ENCODE data around the gene MAGEA9B. TPM values are rescaled to one million over a fixed set of nuclear protein-coding genes. Genes with fewer than 3 reads are reported as not detected.
"Not testable (repeated sequence)": the region's sequence is repeated elsewhere in the genome, so short reads cannot be mapped to it uniquely, and the experiment has no call there.

Gene MAGEA9B
- polyA plus RNA-seq, 1 donor, result not detected

GRCh38 chrX:149533999-149534398, 53.3 kb downstream of the MAGEA9B start:
- not testable (repeated sequence) for DNase-seq

- DNase-seq, result not testable (repeated sequence)
These were observed 54.4 kb downstream of the MAGEA9B start for GRCh38 chrX:149532868-149533267.

Other genes starting within 250 kb of the MAGEA9B start
- 27.5 TPM for gene IDS, start 82.2 kb downstream of the MAGEA9B start, polyA plus RNA-seq (ENCODE audit: insufficient read length)
- 21.6 TPM for gene EOLA1, start 46.4 kb downstream of the MAGEA9B start, polyA plus RNA-seq (ENCODE audit: insufficient read length)
- 0.77 TPM for gene HSFX3, start 37.5 kb downstream of the MAGEA9B start, polyA plus RNA-seq (ENCODE audit: insufficient read length)
- gene HSFX2, start 7.9 kb upstream of the MAGEA9B start, polyA plus RNA-seq (ENCODE audit: insufficient read length), result 0.46 TPM
- gene TMEM185A, start 44.3 kb upstream of the MAGEA9B start, polyA plus RNA-seq (ENCODE audit: insufficient read length), result 35.1 TPM
- not detected for gene MAGEA11, start 124.6 kb upstream of the MAGEA9B start, polyA plus RNA-seq (ENCODE audit: insufficient read length)
- gene HSFX1, start 186.6 kb upstream of the MAGEA9B start, polyA plus RNA-seq (ENCODE audit: insufficient read length), result 2.1 TPM
- gene MAGEA9, start 194.5 kb upstream of the MAGEA9B start, polyA plus RNA-seq (ENCODE audit: insufficient read length), result not detected